ENCODE results near the gene STAT6. TPM values are rescaled to one million over a fixed set of nuclear protein-coding genes. Genes with fewer than 3 reads are reported as not detected.
"Not testable (repeated sequence)": the region's sequence is repeated elsewhere in the genome, so short reads cannot be mapped to it uniquely, and the experiment has no call there.

STAT6 gene
- total and polyA plus RNA-seq, 3 experiments from 2014 or later = 82.8 to 265 (median 262) TPM

DNA sequence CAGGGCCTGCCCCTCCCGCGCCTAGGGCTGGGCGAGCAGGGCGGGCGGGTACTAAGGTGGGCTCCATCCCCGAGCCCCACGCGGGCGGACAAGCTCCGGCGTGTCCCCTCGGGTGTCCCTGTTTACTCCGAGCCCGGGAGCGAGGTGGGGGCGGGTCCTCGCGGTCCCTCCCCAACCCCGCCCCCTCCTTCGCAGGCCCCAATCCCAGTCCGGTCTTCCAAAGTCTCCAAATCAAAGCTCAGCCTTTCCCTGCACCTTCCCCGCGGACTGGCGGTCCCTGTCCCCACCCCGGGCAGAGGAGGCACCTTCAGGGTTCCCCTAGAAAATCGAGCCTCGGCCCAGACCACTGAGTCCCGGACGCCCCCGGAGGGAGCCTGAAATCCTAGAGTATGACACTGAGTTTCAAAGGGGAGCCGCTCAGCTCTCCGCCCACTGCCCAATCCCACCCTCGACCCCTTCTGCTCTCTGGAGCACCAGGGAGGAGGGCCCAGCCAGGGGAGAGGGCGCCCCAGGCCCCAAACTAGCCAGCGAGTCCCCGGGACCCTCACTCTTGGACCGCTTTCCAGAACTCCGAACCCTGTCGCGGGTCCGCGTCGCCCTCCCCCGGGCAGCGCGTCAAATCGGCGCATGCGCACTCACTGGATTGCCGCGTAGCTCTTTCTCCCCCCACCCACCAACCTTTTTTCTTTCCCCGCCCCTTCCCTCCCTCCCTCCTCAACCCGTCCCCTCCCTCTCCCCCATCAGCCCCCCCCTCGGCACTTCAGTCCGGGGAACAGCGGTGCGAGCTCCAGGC is 16.8 kb upstream of the STAT6 start, which contains the start of gene LRP1:
LRP1 (plus strand) TSS at position 758 of the 793 bp plus-strand sequence. CDS start 482 bp downstream, outside the sequence.
- Mint-ChIP-seq H3K27me3 (peaks cover 3 to 10% of the 10 kb centered on the region in 2 donors), H3K4me1 (peaks cover 11 to 12% (median 11%) of the 10 kb centered on the region in 3 donors), H3K4me3 (peak within 1 kb of the TSS; percentile 85 to 97 (median 87)), H3K36me3 (no peaks in the 10 kb centered on the region), H3K9me3 (no peaks in the 10 kb centered on the region), H3K27ac (peak within 1 kb of the TSS in 6 of 8 donors; percentile 21 to 95 (median 66))
- Histone ChIP-seq H3K4me3 (ENCODE audit: low read length) (peak within 1 kb of the TSS; percentile 86), H3K9me3 (ENCODE audit: low read length) (no peaks in the 10 kb centered on the region), H3K4me1 (ENCODE audit: insufficient read depth, low read length) (peaks cover 11% of the 10 kb centered on the region), H3K36me3 (ENCODE audit: insufficient read depth, low read length) (no peaks in the 10 kb centered on the region), H3K27ac (ENCODE audit: low read depth, low read length) (no peak within 1 kb of the TSS), H3K27me3 (ENCODE audit: insufficient read depth, low read length, poor library complexity, severe bottlenecking) (no peaks in the 10 kb centered on the region)
- CTCF ChIA-PET = interaction anchor here (0.8 to 11.6 kb wide), 9 partner anchors 12 to 97 kb away, joined by 3 to 173 read pairs (median 3); partner anchors contain the start of gene STAT6
- DNase-seq = peak; percentile 59 to 85 (median 70)
- POLR2A ChIA-PET = interaction anchor here (0.6 to 2.0 kb wide), 3 partner anchors 16 to 137 kb away, joined by 3 to 9 read pairs (median 5); partner anchors contain the start of gene STAT6

DNA sequence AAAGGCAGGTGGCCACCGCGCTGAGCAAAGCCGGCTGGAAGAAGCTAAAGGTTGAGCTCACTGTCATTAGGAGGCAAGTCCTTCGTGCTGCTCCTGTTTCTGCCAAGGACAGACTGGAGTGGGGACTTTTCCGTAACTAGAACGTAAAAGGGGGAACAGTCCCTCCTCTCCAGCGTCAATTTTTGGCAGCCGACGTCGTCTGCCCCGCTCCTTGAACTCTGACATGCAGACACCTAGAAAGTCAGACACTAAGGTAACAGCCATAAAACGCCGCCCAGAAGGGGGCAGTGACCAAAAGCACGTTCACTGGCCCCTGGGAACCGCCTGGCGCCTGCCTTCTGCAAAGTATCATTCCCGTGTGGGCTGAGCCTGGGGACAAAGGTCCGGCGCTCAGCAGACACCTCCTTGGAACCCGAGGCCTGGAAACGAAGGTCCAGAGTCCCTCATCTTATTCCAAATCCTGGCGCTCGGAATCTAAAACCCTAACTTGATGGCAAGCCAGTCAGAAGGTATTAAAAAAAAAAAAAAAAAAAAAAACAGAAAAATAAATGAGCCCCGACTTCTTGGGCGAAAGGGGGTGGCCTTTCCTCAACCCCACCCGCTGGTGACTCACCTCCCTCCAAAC is 16.1 kb upstream of the STAT6 start:
- no peaks in the 10 kb centered on the region for H3K36me3 ChIP-seq (ENCODE audit: insufficient read depth, low read length)
- POLR2A ChIA-PET = interaction anchor here (2.0 kb wide), 1 partner anchor 15 kb away, joined by 9 read pairs; the partner anchor contains the start of gene STAT6
- Mint-ChIP-seq H3K27ac (peak overlapping the region in 5 of 8 donors; percentile 21 to 87 (median 69)), H3K4me1 (peaks cover 11 to 12% (median 11%) of the 10 kb centered on the region in 3 donors), H3K4me3 (peak overlapping the region; percentile 85 to 97 (median 87)), H3K27me3 (peaks cover 0 to 10% of the 10 kb centered on the region in 2 donors), H3K9me3 (no peaks in the 10 kb centered on the region), H3K36me3 (peaks cover 0 to 1% (median 0%) of the 10 kb centered on the region in 3 donors)
- no peaks in the 10 kb centered on the region for H3K27me3 ChIP-seq (ENCODE audit: insufficient read depth, low read length, poor library complexity, severe bottlenecking)
- DNase-seq = peak; percentile 10 to 84 (median 40)
- H3K4me1 ChIP-seq (ENCODE audit: insufficient read depth, low read length) = peaks cover 11% of the 10 kb centered on the region
- H3K9me3 ChIP-seq (ENCODE audit: low read length) = no peaks in the 10 kb centered on the region
- no peak overlapping the region for H3K27ac ChIP-seq (ENCODE audit: low read depth, low read length)
- CTCF ChIA-PET = interaction anchor here (1.0 to 11.6 kb wide), 6 partner anchors 9 to 97 kb away, joined by 3 to 173 read pairs (median 38); partner anchors contain the start of gene STAT6
- H3K4me3 ChIP-seq (ENCODE audit: low read length) = peak overlapping the region; percentile 86

DNA sequence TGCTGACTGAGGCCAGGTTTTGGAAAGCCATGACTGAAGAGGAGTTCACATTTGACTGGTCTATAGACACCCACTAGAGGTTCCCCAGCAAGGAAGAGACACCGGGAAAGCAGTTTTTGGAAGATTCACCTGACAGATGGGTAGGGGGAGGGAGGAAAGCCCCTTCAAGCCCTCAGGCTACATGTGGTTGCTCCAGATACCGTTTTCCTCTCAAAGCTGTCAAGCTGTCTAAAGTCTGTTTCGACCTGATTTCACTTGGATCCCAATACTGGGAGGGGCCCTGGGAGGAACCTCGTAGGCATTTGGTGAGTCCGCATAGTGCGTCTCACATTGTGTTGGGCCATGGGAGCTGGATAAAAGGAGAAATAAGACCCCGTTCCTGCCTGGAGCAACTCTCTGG is 15.4 kb upstream of the STAT6 start:
- H3K27me3 ChIP-seq (ENCODE audit: insufficient read depth, low read length, poor library complexity, severe bottlenecking) = no peaks in the 10 kb centered on the region
- POLR2A ChIA-PET = no interaction called here
- no peaks in the 10 kb centered on the region for H3K9me3 Mint-ChIP-seq
- peak overlapping the region in 2 of 8 donors; percentile 60 to 87 for H3K27ac Mint-ChIP-seq
- H3K27me3 Mint-ChIP-seq = peaks cover 0 to 9% of the 10 kb centered on the region in 2 donors
- DNase-seq = no peak
- H3K4me1 Mint-ChIP-seq = peaks cover 11 to 12% (median 11%) of the 10 kb centered on the region in 3 donors
- CTCF ChIA-PET = interaction anchor here (1.0 to 11.6 kb wide), 8 partner anchors 10 to 122 kb away, joined by 3 to 173 read pairs (median 16); partner anchors contain the start of genes NEMP1 and STAT6
- H3K4me3 ChIP-seq (ENCODE audit: low read length) = no peak overlapping the region
- no peak overlapping the region for H3K27ac ChIP-seq (ENCODE audit: low read depth, low read length)
- H3K9me3 ChIP-seq (ENCODE audit: low read length) = no peaks in the 10 kb centered on the region
- H3K36me3 ChIP-seq (ENCODE audit: insufficient read depth, low read length) = no peaks in the 10 kb centered on the region
- H3K36me3 Mint-ChIP-seq = peaks cover 0 to 1% (median 0%) of the 10 kb centered on the region in 3 donors
- H3K4me1 ChIP-seq (ENCODE audit: insufficient read depth, low read length) = peaks cover 11% of the 10 kb centered on the region
- peak overlapping the region in 6 of 7 donors; percentile 32 to 87 (median 86) for H3K4me3 Mint-ChIP-seq

DNA sequence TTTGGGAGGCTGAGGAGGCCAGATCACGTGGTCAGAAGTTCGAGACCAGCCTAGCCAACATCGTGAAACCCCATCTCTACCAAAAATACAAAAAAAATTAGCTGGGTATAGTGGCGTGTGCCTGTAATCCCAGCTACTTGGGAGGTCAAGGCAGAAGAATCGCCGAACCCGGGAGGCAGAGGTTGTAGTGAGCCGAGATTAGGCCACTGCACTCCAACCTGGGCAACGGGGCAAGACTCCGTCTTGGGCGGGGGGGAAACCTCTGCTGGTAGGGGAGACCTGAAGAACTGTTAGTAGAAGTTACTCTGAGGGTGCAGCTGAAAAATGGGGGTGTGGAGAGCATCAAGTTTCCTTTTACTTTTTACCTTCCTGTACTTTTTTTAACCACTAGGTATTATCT is 14.9 kb upstream of the STAT6 start:
- POLR2A ChIA-PET = no interaction called here
- H3K9me3 ChIP-seq (ENCODE audit: low read length) = no peaks in the 10 kb centered on the region
- H3K27ac ChIP-seq (ENCODE audit: low read depth, low read length) = no peak overlapping the region
- no peaks in the 10 kb centered on the region for H3K27me3 ChIP-seq (ENCODE audit: insufficient read depth, low read length, poor library complexity, severe bottlenecking)
- H3K27me3 Mint-ChIP-seq = peaks cover 0 to 9% of the 10 kb centered on the region in 2 donors
- no peak for DNase-seq
- no peak overlapping the region for H3K4me3 ChIP-seq (ENCODE audit: low read length)
- H3K4me3 Mint-ChIP-seq = peak overlapping the region in 2 of 7 donors; percentile 44 to 75
- CTCF ChIA-PET = interaction anchor here (1.0 to 11.6 kb wide), 8 partner anchors 10 to 121 kb away, joined by 3 to 173 read pairs (median 16); partner anchors contain the start of genes NEMP1 and STAT6
- H3K36me3 Mint-ChIP-seq = peaks cover 0 to 1% (median 0%) of the 10 kb centered on the region in 3 donors
- no peak overlapping the region for H3K27ac Mint-ChIP-seq
- H3K4me1 Mint-ChIP-seq = peaks cover 11 to 12% (median 11%) of the 10 kb centered on the region in 3 donors
- H3K4me1 ChIP-seq (ENCODE audit: insufficient read depth, low read length) = peaks cover 11% of the 10 kb centered on the region
- no peaks in the 10 kb centered on the region for H3K9me3 Mint-ChIP-seq
- H3K36me3 ChIP-seq (ENCODE audit: insufficient read depth, low read length) = no peaks in the 10 kb centered on the region

DNA sequence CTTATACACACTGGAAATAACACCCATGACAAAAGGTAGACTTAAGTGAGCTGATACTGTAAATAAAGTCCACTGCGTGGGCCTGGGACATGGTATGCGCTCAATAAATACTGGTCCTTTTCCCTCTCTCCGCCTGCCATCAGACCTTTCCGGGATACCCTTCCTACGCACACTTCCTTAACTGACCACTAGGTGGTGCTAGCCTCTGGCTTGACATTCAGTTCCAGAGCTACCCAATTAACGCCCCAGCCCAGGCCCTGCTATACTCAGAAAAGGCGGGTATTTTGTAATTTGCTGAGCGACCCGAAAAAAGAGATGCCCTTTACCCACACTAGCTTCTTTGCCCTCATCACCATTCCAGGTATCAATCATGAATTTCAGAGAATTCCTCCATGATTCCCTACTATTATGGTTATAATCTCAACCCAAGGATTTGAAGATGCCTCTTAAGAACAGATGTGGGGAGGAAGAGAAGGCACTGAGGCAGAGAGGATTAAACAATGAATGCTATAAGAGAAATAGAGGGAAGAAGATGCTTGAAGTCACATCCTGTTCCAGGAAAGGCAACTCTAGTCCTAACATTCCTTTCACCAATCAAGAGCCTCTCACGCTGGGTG is 13.2 kb upstream of the STAT6 start:
- H3K36me3 ChIP-seq (ENCODE audit: insufficient read depth, low read length) = no peaks in the 10 kb centered on the region
- Mint-ChIP-seq H3K27ac (peak overlapping the region in 1 of 8 donors; percentile 0), H3K4me1 (peaks cover 5 to 11% (median 6%) of the 10 kb centered on the region in 3 donors), H3K9me3 (no peaks in the 10 kb centered on the region), H3K4me3 (peak overlapping the region in 2 of 7 donors; percentile 6 to 7), H3K27me3 (peaks cover 0 to 9% of the 10 kb centered on the region in 2 donors), H3K36me3 (peaks cover 0 to 1% (median 0%) of the 10 kb centered on the region in 3 donors)
- H3K27ac ChIP-seq (ENCODE audit: low read depth, low read length) = no peak overlapping the region
- POLR2A ChIA-PET = interaction anchor here (0.9 kb wide), 1 partner anchor 12 kb away, joined by 3 read pairs; no protein-coding TSS in a partner anchor
- no peaks in the 10 kb centered on the region for H3K9me3 ChIP-seq (ENCODE audit: low read length)
- DNase-seq = peak; percentile 64 to 84 (median 70)
- H3K27me3 ChIP-seq (ENCODE audit: insufficient read depth, low read length, poor library complexity, severe bottlenecking) = no peaks in the 10 kb centered on the region
- CTCF ChIA-PET = interaction anchor here (0.5 to 11.6 kb wide), 21 partner anchors 8 to 122 kb away, joined by 3 to 173 read pairs (median 4); partner anchors contain the start of genes NEMP1 and STAT6
- H3K4me3 ChIP-seq (ENCODE audit: low read length) = no peak overlapping the region
- H3K4me1 ChIP-seq (ENCODE audit: insufficient read depth, low read length) = peaks cover 11% of the 10 kb centered on the region

DNA sequence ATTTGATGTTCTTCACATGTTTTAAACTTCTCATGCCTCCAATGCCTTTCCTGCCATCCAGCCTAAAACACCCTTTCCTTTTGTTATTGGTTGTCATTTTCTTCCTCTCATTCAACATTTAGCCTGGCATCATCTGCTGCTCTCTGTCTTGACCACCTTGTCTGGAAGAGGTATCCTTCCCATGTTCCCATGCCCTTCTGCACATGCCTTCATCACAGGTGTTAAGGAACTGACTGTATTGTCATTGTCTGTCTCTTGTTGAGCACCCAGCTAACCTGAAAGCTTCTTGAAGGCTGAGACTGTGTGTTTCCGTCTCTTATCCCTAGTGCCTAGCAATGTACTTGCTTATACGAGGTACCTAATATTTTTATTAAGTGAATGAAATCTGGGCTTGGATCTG is 12.7 kb upstream of the STAT6 start:
- peaks cover 0 to 9% of the 10 kb centered on the region in 2 donors for H3K27me3 Mint-ChIP-seq
- Histone ChIP-seq H3K4me3 (ENCODE audit: low read length) (no peak overlapping the region), H3K9me3 (ENCODE audit: low read length) (no peaks in the 10 kb centered on the region), H3K27me3 (ENCODE audit: insufficient read depth, low read length, poor library complexity, severe bottlenecking) (no peaks in the 10 kb centered on the region), H3K36me3 (ENCODE audit: insufficient read depth, low read length) (no peaks in the 10 kb centered on the region), H3K4me1 (ENCODE audit: insufficient read depth, low read length) (peaks cover 8% of the 10 kb centered on the region), H3K27ac (ENCODE audit: low read depth, low read length) (no peak overlapping the region)
- H3K4me3 Mint-ChIP-seq = peak overlapping the region in 1 of 7 donors; percentile 19
- CTCF ChIA-PET = interaction anchor here (0.7 to 11.6 kb wide), 21 partner anchors 8 to 123 kb away, joined by 3 to 173 read pairs (median 4); partner anchors contain the start of genes NEMP1, SHMT2 and STAT6
- no peak overlapping the region for H3K27ac Mint-ChIP-seq
- H3K9me3 Mint-ChIP-seq = no peaks in the 10 kb centered on the region
- peaks cover 5 to 11% (median 6%) of the 10 kb centered on the region in 3 donors for H3K4me1 Mint-ChIP-seq
- POLR2A ChIA-PET = interaction anchor here (0.9 kb wide), 1 partner anchor 11 kb away, joined by 3 read pairs; no protein-coding TSS in a partner anchor
- peak in 1 of 5 donors; percentile 4 for DNase-seq
- H3K36me3 Mint-ChIP-seq = peaks cover 0 to 1% (median 0%) of the 10 kb centered on the region in 3 donors

DNA sequence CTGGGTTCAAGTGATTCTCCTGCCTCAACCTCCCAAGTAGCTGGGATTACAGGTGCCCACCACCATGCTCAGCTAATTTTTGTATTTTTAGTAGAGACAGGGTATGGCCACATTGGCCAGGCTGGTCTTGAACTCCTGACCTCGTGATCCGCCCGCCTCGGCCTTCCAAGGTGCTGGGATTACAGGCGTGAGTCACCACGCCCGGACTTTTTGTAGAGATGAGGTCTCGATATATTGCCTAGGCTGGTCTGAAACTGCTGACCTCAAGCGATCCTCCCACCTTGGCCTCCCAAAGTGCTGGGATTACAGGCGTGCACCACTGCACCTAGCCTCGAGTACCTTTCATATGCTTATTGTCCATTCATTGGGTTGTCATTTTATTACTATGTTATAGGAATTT is 9.6 kb upstream of the STAT6 start:
- not testable (repeated sequence) for H3K9me3 Mint-ChIP-seq; H3K27me3 Mint-ChIP-seq; H3K27me3 ChIP-seq (ENCODE audit: insufficient read depth, low read length, poor library complexity, severe bottlenecking); H3K4me3 ChIP-seq (ENCODE audit: low read length); H3K27ac ChIP-seq (ENCODE audit: low read depth, low read length); H3K4me1 ChIP-seq (ENCODE audit: insufficient read depth, low read length); H3K4me1 Mint-ChIP-seq; H3K27ac Mint-ChIP-seq; H3K4me3 Mint-ChIP-seq; H3K36me3 ChIP-seq (ENCODE audit: insufficient read depth, low read length); H3K9me3 ChIP-seq (ENCODE audit: low read length); H3K36me3 Mint-ChIP-seq
- DNase-seq = peak in 1 of 5 donors; percentile 31
- POLR2A ChIA-PET = interaction anchor here (0.7 kb wide), 1 partner anchor 8 kb away, joined by 5 read pairs; no protein-coding TSS in a partner anchor
- CTCF ChIA-PET = interaction anchor here (0.8 to 11.6 kb wide), 5 partner anchors 11 to 120 kb away, joined by 3 to 173 read pairs (median 63); partner anchors contain the start of gene STAT6

Data from CD8-positive, alpha-beta memory T cell (primary cell).